GM13977 (cell line): ENCODE measurements around the gene PAIP1.
"Not testable (repeated sequence)": the region's sequence is repeated elsewhere in the genome, so short reads cannot be mapped to it uniquely, and the experiment has no call there.

ENCODE experiments used
- DNase-seq: peaks from one replicate; pipeline ENCODE4 v3.0.0; 2012; ENCODE audit warnings: low spot score
- in situ Hi-C: fragments of 300-500 bp; cut with MboI; formaldehyde crosslinking; loops from one replicate; pipeline ENCODE4 v1.12.0; 2022; ENCODE audit warnings: low sequenced_read_pairs, low pct_unique_long_range_greater_than_20kb, mixed read lengths, inconsistent platforms; ENCODE audit not compliant: unreplicated experiment
- TF ChIP-seq, protein P1 (sequence below): IDR thresholded peaks from 2 replicates; pipeline ENCODE4 v1.5.1; 2012; ENCODE audit warnings: mild to moderate bottlenecking, control low read depth; ENCODE audit not compliant: insufficient read depth; ENCODE audit errors: extremely low read depth, missing control alignments

Gene PAIP1

DNA sequence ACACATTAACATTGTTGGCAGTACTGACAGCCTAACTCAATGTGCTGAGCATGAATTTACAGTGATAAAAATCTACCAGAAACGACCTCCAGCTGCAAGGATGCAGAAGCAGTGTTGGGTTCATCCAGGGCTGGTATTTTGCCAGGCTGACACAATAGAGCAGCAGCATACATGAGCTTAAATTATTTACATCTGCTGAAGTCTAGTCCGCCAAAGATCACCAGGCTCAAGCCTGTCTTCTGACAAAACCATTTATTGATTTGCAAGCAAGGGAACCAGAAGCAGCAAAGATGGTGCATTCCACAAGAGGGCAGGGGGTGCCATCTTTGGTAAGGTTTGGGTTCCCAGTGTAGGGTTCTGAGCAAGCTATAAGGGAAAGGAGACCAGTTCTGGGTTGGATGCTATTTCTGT is 33.2 kb downstream of the PAIP1 start:
- in situ Hi-C loops = no loop called here
- DNase-seq = no peak
- TF ChIP-seq, protein P1, sequence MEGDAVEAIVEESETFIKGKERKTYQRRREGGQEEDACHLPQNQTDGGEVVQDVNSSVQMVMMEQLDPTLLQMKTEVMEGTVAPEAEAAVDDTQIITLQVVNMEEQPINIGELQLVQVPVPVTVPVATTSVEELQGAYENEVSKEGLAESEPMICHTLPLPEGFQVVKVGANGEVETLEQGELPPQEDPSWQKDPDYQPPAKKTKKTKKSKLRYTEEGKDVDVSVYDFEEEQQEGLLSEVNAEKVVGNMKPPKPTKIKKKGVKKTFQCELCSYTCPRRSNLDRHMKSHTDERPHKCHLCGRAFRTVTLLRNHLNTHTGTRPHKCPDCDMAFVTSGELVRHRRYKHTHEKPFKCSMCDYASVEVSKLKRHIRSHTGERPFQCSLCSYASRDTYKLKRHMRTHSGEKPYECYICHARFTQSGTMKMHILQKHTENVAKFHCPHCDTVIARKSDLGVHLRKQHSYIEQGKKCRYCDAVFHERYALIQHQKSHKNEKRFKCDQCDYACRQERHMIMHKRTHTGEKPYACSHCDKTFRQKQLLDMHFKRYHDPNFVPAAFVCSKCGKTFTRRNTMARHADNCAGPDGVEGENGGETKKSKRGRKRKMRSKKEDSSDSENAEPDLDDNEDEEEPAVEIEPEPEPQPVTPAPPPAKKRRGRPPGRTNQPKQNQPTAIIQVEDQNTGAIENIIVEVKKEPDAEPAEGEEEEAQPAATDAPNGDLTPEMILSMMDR = no peak

DNA sequence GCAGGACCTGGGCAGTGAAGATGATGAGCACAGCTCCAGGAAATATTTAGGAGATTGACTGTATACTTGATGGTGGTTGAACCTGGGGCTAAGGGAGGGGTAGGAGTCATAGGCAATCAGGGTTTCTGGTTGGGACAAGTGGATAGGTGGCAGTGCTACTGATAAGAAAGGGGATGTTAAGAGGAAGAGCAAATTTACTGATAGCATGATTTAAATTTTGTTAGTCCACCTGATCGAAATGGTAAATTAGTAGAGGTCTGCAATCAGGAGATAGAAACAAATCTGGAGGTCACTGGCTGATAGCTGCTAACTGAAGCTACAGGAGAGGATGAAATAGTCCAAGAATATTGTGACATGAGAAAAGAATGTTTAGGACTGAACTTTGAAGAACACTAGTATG is 36.3 kb downstream of the PAIP1 start:
- no peak for DNase-seq
- in situ Hi-C loops = no loop called here
- TF ChIP-seq, protein P1 = no peak

DNA sequence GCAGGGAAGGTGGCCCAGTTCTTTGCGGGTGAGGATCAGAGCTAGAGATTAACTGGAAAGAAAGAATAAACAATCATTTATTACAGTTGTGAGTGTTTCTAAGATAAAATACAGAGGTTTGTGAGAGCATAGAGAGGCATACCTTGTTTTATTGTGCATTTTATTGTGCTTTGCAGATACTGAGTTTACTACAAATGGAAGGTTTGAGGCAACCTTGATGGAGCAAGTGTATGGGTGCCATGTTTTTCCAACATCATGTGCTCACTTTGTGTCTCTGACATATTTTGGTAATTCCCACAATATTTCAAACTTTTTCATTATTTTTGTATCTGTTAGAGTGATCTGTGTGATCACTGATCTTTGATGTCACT is 41.2 kb downstream of the PAIP1 start:
- TF ChIP-seq, protein P1 = no peak
- in situ Hi-C loops = no loop called here
- no peak for DNase-seq

DNA sequence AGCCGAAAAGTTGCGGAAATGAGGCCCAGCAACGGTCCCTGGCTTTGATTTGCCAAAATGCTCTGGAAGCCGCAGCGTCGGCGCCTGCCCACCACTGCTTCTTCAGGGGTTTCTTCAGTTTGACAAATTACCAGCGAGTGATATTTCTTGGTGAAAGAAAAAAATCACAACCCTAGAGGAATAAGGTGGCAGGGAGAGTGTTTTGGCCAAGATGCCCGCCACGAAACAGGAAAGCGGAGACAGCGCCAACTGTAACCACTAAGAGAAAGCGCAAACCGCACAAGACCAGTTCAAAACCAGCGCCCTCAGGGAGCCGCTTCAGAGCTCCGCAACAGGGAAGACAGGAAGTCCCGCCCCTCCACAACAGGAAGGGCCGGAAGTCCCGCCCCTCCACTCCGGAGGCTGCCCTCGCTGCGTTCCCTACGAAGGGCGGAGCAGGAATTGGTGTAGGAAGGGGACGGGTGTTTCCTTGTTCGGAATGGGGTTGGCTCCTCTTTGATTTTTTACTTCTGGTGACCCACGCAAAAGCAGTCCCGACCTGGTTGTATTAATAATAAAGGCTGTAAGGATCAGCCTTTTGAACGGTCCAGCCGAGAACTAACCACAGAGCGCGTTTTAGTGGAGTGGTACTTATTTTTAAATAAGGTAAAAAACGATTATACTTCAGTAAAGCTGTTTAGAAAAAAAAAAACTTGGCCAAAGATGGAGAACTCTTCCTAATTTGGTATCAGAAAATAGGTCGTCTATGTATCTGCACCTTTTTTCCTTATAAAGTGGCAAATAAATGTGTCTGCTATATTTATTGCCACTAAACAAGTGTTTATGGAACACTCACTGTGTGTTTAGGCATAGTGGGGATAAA is 41.8 kb downstream of the PAIP1 start, which contains the start of gene C5orf34:
Gene C5orf34, minus strand, starts transcription at position 333 of the 862 bp plus-strand sequence. CDS start 5,809 bp downstream, outside the sequence.
- peak; percentile 96 for DNase-seq
- TF ChIP-seq, protein P1 = peak; percentile 2
- in situ Hi-C loops = no loop called here

DNA sequence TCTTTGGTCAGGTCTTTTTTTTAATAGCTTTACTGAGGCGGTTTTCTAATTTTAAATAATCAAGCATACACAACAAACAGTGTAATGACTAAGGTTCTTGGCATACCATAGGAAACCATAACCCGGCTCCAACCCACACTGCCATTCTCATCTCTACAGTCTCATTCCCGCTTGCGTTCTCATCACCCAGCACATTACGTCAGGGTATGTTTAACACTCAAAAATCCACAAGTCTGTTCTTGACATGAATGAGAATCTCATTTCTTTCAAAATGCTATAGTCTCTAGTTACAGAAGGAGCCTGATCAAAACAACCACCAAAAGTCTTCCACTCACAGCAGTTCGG is 42.4 kb downstream of the PAIP1 start:
- TF ChIP-seq, protein P1 = no peak
- DNase-seq = no peak
- in situ Hi-C loops = no loop called here

DNA sequence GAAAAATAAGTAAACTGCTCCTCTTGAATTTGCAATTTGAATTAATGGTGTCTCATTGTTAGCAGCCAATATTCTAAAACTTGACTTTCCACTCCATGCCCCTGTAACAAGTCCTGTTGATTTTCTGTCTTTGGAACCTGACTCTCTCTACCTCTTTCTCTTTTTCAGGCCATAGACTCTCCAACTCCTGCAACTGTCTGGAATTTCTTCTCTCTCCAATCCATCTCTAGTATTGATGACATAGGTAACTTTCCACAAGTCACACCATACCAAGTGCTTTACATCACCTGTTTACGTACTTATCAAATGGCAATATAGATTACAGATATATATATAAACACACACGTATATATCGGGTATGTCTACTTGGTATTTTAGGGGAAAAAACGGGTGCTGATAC is 42.9 kb downstream of the PAIP1 start:
- in situ Hi-C loops = no loop called here
- TF ChIP-seq, protein P1 = no peak
- no peak for DNase-seq

DNA sequence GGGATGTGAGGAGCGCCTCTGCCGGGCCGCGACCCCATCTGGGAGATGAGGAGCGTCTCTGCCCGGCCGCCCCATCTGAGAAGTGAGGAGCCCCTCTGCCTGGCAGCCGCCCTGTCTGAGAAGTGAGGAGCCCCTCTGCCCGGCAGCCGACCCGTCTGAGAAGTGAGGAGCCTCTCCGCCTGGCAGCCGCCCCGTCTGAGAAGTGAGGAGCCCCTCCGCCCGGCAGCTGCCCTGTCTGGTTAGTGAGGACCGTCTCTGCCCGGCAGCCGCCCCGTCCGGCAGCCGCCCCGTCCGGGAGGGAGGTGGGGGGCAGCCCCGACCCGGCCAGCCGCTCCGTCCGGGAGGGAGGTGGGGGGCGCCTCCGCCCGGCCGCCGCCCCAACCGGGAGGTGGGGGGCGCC is 45.8 kb downstream of the PAIP1 start:
- in situ Hi-C loops, DNase-seq: not testable (repeated sequence)
